Measurements from ENCODE around the gene LYST.
"Not testable (repeated sequence)": the region's sequence is repeated elsewhere in the genome, so short reads cannot be mapped to it uniquely, and the experiment has no call there.

Gene LYST

GRCh38 chr1:235763962-235764361 lies 102.7 kb downstream of the LYST start:
- no peak for DNase-seq (ENCODE audit: low read depth)

DNA sequence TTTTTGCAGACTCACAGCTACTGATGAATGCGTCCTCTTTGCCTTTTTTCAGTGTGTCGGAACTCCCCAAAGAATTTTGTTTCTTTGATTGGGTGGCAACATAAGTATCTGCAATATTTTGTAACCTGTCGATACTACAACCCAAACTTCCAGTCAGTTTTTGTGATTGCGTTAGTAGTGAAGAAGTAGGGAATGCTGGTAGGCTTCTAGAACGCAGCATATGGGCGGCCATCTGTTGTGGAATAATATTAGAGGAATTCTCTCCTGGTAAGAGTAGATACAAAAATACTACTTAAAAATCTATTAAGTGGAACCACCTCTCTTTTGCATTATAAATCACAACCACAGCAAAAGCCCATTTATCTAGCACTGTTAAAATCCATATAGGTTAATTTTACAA lies 107.4 kb downstream of the LYST start:
- DNase-seq (ENCODE audit: low read depth), result no peak

GRCh38 chr1:235758931-235759330 lies 107.8 kb downstream of the LYST start:
- no peak for DNase-seq (ENCODE audit: low read depth)

DNA sequence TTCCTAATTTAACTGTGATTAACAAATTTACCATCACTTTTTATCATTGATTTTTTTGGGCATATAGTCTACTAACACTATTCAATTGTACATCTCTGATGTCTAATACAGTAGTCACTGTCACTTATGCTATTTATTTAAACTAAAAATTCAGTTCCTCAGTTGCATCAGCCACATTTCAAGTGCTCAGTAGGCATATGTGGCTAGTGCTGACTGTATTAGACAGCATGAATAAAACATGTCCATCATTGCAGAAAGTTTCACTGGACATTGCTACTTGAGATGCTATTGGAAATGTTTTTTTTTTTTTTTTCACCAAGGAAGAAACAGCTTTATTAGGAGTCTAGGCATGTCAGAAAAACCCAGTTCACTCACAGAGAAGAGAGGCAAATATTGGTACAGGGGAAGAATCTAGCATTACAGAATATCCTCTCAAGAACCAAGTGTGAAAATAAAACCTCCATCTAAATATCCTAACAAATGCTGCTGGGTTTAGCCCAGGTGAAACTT lies 109.1 kb downstream of the LYST start:
- DNase-seq (ENCODE audit: low read depth), result no peak

- not testable (repeated sequence) for DNase-seq (ENCODE audit: low read depth)
These were observed 112.5 kb downstream of the LYST start for GRCh38 chr1:235754186-235754585.

DNA sequence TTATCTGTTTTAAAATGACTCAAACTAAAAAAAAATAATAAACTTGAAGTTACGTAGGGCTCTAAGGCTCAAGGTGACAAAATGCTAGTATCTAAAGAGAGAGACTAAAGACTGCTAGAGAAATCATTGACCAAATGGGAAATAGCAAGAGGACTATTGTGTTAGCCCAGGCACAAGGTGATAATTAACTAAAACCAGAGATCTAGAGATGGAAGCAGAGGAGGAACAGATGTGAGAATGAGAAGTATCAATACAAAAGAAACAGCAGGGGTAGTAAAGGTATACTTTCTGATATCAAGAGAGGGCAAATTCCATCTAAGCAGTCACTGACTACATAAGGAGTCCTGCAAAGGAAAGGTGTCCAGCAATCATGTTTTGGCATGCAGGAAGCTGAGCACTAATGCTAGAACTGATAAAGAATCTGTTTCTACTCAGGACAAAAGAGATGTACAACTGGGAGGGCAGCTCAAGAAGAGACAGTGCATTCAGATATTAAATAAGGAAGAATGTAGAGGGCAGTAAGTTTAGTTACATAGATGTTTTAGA lies 116.9 kb downstream of the LYST start:
- no peak for DNase-seq (ENCODE audit: low read depth)

DNA sequence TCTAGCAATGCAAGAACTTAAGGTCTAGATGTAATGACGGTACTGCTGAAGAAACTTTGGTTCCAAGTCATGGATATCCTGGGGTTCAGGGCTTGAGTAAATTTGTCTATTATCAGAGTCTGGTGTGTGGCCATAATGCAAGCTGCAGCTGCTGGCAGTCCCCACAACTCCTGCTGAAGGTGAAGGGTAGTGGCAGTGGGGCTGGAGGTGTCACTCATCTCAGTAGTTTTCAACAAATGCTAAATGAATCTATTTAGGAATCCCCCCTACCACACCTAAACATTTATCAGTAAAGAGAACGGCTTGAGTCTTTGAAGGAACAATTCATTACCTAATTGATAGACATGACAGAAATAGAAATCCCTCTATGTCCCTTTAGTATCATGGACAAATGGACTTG lies 118.0 kb downstream of the LYST start:
- no peak for DNase-seq (ENCODE audit: low read depth)

GRCh38 chr1:235746245-235746644 lies 120.5 kb downstream of the LYST start:
- no peak for DNase-seq (ENCODE audit: low read depth)

DNA sequence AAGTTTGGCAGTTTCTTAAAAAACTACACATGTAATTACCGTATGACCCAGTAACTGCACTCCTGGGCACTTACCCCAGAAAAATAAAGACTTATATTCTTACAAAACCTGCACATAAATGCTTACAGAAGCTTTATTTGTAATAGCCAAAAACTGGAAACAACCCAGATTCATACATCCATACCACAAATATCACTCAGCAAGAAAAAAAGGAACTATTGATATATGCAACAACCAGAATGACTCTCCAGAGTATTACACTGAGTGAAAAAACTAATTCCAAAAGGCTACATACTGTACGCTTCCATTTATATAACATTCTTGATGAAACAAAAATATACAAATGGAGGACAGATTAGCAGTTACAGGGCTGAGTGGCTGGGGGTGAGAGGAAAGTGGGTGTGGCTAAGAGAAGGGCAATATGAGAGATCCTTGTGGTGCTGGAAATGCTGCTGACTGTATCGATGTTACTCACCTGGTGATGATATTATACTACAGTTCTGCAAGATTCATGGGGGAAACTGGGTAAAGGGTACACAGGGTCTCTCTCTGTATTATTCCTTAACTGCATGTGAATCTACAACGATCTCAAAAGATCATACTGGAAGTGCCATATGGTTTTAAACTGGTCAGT lies 121.1 kb downstream of the LYST start:
- DNase-seq (ENCODE audit: low read depth), result no peak

GRCh38 chr1:235742914-235743599 lies 123.6 kb downstream of the LYST start:
- no peak for DNase-seq (ENCODE audit: low read depth)

DNA sequence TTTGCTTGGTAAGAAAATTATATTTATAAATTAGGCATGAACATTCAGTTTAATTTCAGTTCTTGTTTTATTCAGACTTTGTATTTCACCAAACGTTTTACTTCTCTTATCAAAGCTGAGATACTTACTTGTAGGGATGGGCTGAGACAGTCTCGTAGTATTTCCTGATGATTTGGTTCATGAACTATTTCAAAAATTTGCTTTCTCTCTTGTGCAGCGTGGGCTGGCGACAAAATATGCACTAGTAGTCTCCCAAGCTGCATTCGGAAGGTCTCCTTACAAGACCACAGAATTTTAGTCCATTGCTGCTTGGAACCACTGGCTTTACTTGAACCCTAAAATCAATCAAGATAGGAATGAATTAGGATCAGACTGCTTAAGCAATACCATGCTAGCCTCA lies 125.4 kb downstream of the LYST start:
- peak; percentile 58 for DNase-seq (ENCODE audit: low read depth)

- DNase-seq (ENCODE audit: low read depth), result no peak
These were observed 127.1 kb downstream of the LYST start for GRCh38 chr1:235739631-235740030.

GRCh38 chr1:235739124-235739523 lies 127.6 kb downstream of the LYST start:
- DNase-seq (ENCODE audit: low read depth), result no peak

DNA sequence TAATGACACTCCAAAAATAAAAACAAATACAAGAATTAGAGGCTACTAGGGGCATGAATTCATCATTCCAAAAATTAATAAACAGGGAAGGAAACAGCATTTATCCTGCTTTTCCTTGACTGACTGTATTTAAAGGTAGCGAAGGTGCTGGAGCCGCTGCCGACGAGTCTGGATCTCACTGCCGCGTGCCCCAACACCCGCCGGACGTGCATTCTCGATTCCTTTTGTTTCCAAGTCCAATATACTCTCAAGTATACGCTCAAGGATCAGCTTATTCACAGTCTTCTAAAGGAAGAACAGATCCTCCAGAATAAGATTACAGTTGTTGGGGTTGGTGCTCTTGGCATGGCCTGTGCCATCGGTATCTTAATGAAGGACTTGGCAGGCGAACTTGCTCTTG lies 129.0 kb downstream of the LYST start:
- no peak for DNase-seq (ENCODE audit: low read depth)

DNA sequence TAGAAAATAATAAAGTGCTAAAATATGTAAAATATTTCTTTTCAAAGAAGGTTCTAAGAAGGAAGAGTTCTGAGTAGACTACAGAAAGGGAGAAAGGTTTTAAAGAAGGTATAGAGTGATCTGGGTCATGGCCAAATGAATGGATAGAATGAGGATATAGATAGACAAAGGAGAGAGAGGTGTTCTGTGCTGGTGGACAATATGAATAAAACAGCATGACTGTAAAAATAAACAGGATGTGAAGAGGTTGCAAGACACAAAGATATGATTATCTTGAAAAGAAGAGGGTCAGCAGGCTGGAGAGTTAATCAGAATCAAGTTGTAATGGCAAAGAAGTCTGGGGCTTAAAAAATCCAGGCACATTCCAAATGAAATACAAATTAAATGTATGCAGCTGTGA lies 130.4 kb downstream of the LYST start:
- no peak for DNase-seq (ENCODE audit: low read depth)

- DNase-seq (ENCODE audit: low read depth), result no peak
These were observed 131.1 kb downstream of the LYST start for GRCh38 chr1:235735621-235736020.

- no peak for DNase-seq (ENCODE audit: low read depth)
These were observed 132.4 kb downstream of the LYST start for GRCh38 chr1:235734335-235734734.

DNA sequence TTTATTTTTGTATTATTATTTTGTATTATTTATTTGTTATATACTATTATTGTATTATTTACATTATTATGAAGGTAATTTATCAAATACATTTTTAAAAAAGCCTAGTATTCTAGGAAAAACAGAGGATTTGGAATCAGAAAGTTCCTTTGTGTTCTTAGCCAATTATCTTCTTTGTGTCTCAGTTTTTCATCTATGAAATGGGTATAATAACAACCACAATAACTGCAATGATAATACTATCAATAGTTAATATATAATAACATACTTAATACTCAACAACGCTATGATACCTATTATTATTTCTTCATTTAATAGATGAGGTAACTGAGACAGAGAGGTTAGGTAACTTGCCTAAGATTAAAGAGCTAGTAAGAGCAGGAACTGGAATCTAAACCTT lies 136.7 kb downstream of the LYST start:
- no peak for DNase-seq (ENCODE audit: low read depth)

DNA sequence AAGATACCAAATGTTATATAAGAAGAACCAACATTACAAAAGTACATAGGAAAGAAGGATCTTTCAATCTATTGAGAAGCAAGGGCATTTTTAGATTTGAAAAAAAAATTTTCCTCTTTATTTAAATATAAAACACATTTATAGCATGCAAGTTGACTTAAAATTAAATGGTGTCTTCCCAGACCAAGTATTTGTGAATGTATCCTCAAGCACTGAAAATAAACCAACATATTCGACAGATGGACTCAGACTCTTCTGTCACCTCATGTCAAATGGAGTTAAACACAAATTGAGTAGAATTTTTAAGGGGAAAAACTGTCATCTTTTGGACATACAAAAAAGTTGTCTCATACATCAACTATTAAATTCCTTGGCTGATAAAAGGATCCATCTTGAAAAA lies 140.1 kb downstream of the LYST start:
- no peak for DNase-seq (ENCODE audit: low read depth)

DNA sequence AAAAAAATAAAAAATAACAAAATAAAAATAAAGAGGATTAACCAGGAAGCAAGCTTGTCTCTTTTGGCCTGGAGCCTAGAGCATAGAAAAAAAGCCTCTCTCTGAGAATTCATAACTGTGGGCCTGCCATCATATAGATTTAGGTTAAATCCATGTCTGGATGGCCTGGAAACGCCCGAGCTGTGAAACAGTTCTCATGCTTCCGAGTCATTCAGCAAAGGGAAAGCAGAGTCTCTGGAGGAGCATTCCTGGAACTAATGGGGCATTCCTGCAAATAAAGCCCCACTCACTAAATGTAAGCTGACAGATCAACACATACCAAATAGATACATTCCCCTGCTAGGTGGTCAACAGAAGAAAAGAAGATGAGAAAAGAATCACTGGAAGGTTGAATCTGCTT lies 141.3 kb downstream of the LYST start:
- no peak for DNase-seq (ENCODE audit: low read depth)

DNA sequence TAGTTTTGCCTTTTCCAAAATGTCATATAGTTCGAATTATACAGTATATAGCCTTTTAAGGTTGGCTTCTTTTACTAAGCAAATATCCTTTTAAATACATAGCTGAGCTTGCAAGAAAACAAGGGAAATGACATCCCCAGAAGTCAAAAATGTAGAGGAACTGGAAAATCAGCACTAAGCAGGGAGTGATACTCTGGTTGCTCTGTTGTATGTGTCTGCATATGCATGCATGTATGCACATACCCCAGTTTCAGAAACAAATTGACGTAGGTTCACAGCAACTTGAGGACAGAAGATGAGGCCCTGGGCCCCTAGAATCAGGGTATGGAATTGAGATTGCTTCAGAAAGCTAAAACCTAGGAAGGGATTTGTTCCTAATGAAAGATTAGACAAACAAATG lies 142.0 kb downstream of the LYST start:
- DNase-seq (ENCODE audit: low read depth), result no peak

- no peak for DNase-seq (ENCODE audit: low read depth)
These were observed 143.8 kb downstream of the LYST start for GRCh38 chr1:235722858-235723257.

GRCh38 chr1:235721982-235722381 lies 144.7 kb downstream of the LYST start:
- DNase-seq (ENCODE audit: low read depth), result no peak

DNA sequence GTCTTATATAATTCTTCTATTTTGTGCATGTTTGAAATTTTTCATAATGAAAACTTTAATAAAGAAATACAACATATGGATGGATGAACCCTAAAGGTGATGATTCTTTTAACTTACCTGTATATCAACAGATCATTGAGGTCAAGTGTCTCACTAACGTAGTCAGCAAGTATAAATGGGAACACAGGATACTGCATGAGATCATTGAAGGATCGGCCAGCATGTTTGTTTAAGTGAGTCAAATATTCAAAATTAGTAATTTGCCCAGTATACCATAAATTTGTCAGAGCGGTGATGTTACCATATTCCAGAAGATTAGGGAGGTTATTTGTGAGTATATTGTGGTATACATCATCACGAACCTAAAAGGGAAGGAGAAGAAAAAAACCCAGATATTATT lies 146.2 kb downstream of the LYST start:
- no peak for DNase-seq (ENCODE audit: low read depth)

All from GM04503 (cell line).